AG04450 (cell line): ENCODE measurements around the gene XPR1. TPM values are rescaled to one million over a fixed set of nuclear protein-coding genes. Genes with fewer than 3 reads are reported as not detected.

Experiments used
- CTCF ChIA-PET: fragments of 300-600, 350-600 bp; formaldehyde crosslinking; extraction: SDS; loops from one replicate; lab custom pipeline; 2022; ENCODE audit warnings: antibody characterized with exemption, inconsistent platforms; lab: Charles Lee
- POLR2A ChIA-PET: fragments of 350-600 bp; formaldehyde crosslinking; extraction: SDS; loops from one replicate; lab custom pipeline; 2021; ENCODE audit warnings: antibody characterized with exemption, inconsistent platforms; lab: Yijun Ruan, JAX
- DNase-seq: peaks from one replicate; pipeline ENCODE4 v3.0.0-alpha.2; 2011; ENCODE audit warnings: low read depth, low spot score
- H3K27ac ChIP-seq: one replicate; pipeline ENCODE4 v1.5.1; 2012; ENCODE audit warnings: low read depth, low read length, control low read depth
- H3K27me3 ChIP-seq: one replicate; pipeline ENCODE4 v1.6.0; 2012; ENCODE audit warnings: low read length; ENCODE audit not compliant: control insufficient read depth, insufficient read depth
- H3K4me3 ChIP-seq: 2 replicates; pipeline ENCODE4 v1.5.1; 2011; ENCODE audit warnings: mild to moderate bottlenecking, low read depth, low read length, control low read depth
- H3K9me3 ChIP-seq: 2 replicates; pipeline ENCODE4 v1.5.1; 2012; ENCODE audit warnings: low read length; ENCODE audit not compliant: control insufficient read depth, insufficient read depth
- CTCF ChIP-seq: IDR thresholded peaks from 2 replicates; pipeline ENCODE4 v1.5.1; 2011; ENCODE audit warnings: low read depth, low read length, control low read depth, inconsistent platforms
- polyA plus RNA-seq: library from polyadenylated mRNA; depleted of rRNA; stranded (reverse); fragments of >200 nt; gene quantifications from 2 replicates; pipeline ENCODE4 v1.2.3, GENCODE V29; 2011

The XPR1 gene
- polyA plus RNA-seq, 1 experiment = 63.2 TPM

DNA sequence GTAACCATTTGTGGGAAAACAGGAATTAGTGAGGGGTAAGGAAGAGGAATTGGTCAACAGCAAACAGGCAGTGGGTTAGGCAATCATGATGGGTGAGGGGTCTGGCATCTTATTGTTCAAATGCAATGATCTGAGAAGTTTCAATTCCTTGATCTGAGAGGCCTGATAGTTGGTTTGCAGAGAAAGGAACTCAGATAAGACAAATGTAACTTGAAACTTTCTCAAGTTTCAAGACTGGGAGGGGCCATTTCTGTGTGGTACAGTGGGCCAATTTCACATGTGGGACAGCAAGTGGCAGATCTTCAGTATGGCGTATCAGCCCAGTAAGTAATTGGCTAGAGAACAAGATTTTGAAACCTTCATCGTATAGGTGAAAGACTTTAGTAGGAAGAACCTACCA lies 102.5 kb downstream of the XPR1 start:
- TF ChIP-seq CTCF = no peak
- Histone ChIP-seq H3K27me3 (no peaks in the 10 kb centered on the region), H3K9me3 (peaks cover 18% of the 10 kb centered on the region), H3K27ac (no peak overlapping the region), H3K4me3 (no peak overlapping the region)
- POLR2A ChIA-PET = no interaction called here
- CTCF ChIA-PET = no interaction called here
- DNase-seq = no peak

DNA sequence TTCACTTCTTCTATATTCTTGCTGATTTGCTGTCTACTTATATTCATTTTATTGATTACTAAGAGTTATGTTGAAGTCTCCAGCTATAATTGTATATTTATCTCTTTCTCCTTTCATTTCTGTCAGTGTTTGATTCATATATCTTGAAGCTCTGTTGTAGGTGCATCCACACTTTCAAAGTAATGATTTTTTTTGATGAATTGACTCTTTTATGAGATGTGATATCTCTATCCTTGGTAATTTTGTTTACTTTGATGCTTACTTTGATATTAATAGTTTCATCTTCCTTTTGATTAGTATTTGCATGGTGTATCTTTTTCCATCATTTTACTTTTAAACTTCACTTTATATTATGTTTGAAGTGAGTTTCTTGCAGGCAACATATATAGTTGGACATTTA lies 110.8 kb downstream of the XPR1 start:
- CTCF ChIA-PET = no interaction called here
- Histone ChIP-seq H3K9me3 (no peaks in the 10 kb centered on the region), H3K4me3 (no peak overlapping the region), H3K27ac (no peak overlapping the region), H3K27me3 (no peaks in the 10 kb centered on the region)
- no peak for DNase-seq
- POLR2A ChIA-PET = no interaction called here
- no peak for TF ChIP-seq CTCF

- no peak for TF ChIP-seq CTCF
- ChIA-PET POLR2A (no interaction called here), CTCF (no interaction called here)
- DNase-seq = no peak
- Histone ChIP-seq H3K4me3 (no peak overlapping the region), H3K27ac (no peak overlapping the region), H3K27me3 (no peaks in the 10 kb centered on the region), H3K9me3 (no peaks in the 10 kb centered on the region)
Observed at GRCh38 chr1:180743868-180744267, 112.0 kb downstream of the XPR1 start.

DNA sequence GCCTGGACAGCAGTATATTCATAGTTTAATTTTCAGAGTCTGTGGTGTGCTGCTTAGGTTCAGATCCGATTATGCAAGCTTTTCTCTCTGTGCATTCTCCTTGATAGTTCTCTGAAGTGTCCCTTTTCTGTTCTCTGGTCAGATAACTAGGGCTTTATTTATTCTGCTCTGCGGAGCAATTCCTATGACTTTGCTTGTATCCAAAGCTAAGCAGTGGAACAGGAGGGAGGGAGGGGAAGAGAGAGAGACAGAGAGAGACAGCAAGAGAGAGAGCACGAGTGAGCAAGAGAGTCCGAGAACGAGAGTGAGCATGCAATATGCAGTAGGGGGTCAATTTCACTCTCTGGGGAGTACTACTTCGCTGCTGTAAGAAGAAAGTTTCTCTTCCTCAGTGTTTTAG lies 113.3 kb downstream of the XPR1 start:
- no peak for TF ChIP-seq CTCF
- no peaks in the 10 kb centered on the region for H3K27me3 ChIP-seq
- ChIA-PET CTCF (interaction anchor here (1.2 kb wide), 1 partner anchor 229 kb away, joined by 3 read pairs; no protein-coding TSS in a partner anchor), POLR2A (no interaction called here)
- H3K27ac ChIP-seq = no peak overlapping the region
- DNase-seq = no peak
- H3K4me3 ChIP-seq = no peak overlapping the region
- no peaks in the 10 kb centered on the region for H3K9me3 ChIP-seq

- H3K4me3 ChIP-seq = no peak overlapping the region
- CTCF ChIA-PET = no interaction called here
- H3K27me3 ChIP-seq = no peaks in the 10 kb centered on the region
- POLR2A ChIA-PET = no interaction called here
- no peak for TF ChIP-seq CTCF
- DNase-seq = no peak
- H3K27ac ChIP-seq = no peak overlapping the region
- H3K9me3 ChIP-seq = peaks cover 4% of the 10 kb centered on the region; the same call in 1 of the 2 replicates
Observed at GRCh38 chr1:180751921-180752320, 120.1 kb downstream of the XPR1 start.
